IMR-90 (cell line): ENCODE data around the gene RIMKLA.

Source experiments
- RAD21 ChIP-seq: IDR thresholded peaks from 2 replicates; pipeline ENCODE4 v1.6.1; 2012; ENCODE audit warnings: low read length, improper control_type of control experiment
- RCOR1 ChIP-seq: IDR thresholded peaks from 2 replicates; pipeline ENCODE4 v1.6.1; 2012; ENCODE audit warnings: mild to moderate bottlenecking, low read length, improper control_type of control experiment; ENCODE audit not compliant: insufficient replicate concordance
- RFX5 ChIP-seq: IDR thresholded peaks from 2 replicates; pipeline ENCODE4 v1.8.0; 2012; ENCODE audit warnings: low read depth, mild to moderate bottlenecking, low read length, moderate library complexity
- TF ChIP-seq, protein P1 (sequence below): conservative IDR thresholded peaks from 2 replicates; pipeline ENCODE4 v1.5.1; 2012; ENCODE audit warnings: mild to moderate bottlenecking, low read depth, low read length, improper control_type of control experiment

DNA sequence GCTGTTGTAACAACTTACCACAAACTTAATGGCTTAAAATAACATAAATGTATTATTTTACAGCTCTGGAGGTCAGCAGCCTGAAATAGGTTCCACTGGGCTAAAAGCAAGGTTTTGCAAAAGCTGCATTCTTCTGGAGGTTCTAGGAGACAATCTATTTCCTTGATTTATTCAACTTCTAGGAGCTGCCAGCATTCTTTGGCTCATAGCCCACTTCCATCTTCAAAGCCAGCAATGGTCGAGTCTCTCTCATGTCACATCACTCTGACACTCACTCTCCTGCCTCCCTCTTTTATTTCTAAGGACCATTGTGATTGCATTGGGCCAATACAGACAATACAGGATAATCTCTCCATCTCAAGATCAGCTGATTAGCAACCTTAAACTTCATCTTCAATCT lies 30.5 kb upstream of the RIMKLA start:
- TF ChIP-seq, protein P1, sequence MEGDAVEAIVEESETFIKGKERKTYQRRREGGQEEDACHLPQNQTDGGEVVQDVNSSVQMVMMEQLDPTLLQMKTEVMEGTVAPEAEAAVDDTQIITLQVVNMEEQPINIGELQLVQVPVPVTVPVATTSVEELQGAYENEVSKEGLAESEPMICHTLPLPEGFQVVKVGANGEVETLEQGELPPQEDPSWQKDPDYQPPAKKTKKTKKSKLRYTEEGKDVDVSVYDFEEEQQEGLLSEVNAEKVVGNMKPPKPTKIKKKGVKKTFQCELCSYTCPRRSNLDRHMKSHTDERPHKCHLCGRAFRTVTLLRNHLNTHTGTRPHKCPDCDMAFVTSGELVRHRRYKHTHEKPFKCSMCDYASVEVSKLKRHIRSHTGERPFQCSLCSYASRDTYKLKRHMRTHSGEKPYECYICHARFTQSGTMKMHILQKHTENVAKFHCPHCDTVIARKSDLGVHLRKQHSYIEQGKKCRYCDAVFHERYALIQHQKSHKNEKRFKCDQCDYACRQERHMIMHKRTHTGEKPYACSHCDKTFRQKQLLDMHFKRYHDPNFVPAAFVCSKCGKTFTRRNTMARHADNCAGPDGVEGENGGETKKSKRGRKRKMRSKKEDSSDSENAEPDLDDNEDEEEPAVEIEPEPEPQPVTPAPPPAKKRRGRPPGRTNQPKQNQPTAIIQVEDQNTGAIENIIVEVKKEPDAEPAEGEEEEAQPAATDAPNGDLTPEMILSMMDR: no peak
- TF ChIP-seq RAD21 (no peak), RFX5 (no peak), RCOR1 (no peak)
